ENCODE results near the gene MYO5B.

Gene MYO5B

DNA sequence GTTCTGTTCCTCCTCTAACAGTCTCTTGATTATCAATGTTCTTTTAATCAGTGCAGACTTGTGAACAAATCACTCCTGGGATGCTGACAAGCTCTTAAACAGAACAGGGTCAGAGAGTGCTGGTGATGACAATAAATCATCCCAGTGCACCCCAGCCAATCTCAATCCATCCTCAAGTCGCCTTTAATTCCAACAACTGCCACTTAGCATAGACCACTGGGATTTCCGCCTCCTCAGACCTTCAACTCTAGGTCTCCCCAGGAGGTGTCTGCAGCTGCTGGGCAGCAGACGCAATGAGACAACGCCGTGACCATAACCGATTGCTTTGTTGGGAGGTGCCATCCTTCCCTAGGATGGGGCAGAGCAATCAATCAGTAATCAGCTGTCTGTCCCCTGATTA is 197.4 kb downstream of the MYO5B start:
- Histone ChIP-seq H3K27me3 (ENCODE audit: control insufficient read depth, low read length) (peaks cover 12% of the 10 kb centered on the region; the same call in 1 of the 2 replicates), H3K4me1 (ENCODE audit: control insufficient read depth, low read length) (no peaks in the 10 kb centered on the region), H3K79me2 (ENCODE audit: control insufficient read depth, low read length) (no peaks in the 10 kb centered on the region), H3K36me3 (ENCODE audit: control insufficient read depth, low read length) (no peaks in the 10 kb centered on the region), H3K4me3 (ENCODE audit: low read length) (no peak overlapping the region), H4K20me1 (ENCODE audit: control insufficient read depth, insufficient read depth, low read depth, low read length) (no peaks in the 10 kb centered on the region), H3K9me3 (ENCODE audit: control insufficient read depth, insufficient read depth, low read length) (no peaks in the 10 kb centered on the region), H3K9me2 (replicated peaks; ENCODE audit: control insufficient read depth, low read length) (no peaks in the 10 kb centered on the region), H3K27ac (ENCODE audit: low read depth, low read length) (no peak overlapping the region), H3K4me2 (ENCODE audit: low read length) (no peak overlapping the region), H3F3A (ENCODE audit: control insufficient read depth, insufficient read depth) (no peaks in the 10 kb centered on the region)
- no peak for TF ChIP-seq EZH2phosphoT487 (IDR thresholded peaks at IDR 0.05; ENCODE audit: borderline replicate concordance, low read length)
- TF ChIP-seq, protein P1, sequence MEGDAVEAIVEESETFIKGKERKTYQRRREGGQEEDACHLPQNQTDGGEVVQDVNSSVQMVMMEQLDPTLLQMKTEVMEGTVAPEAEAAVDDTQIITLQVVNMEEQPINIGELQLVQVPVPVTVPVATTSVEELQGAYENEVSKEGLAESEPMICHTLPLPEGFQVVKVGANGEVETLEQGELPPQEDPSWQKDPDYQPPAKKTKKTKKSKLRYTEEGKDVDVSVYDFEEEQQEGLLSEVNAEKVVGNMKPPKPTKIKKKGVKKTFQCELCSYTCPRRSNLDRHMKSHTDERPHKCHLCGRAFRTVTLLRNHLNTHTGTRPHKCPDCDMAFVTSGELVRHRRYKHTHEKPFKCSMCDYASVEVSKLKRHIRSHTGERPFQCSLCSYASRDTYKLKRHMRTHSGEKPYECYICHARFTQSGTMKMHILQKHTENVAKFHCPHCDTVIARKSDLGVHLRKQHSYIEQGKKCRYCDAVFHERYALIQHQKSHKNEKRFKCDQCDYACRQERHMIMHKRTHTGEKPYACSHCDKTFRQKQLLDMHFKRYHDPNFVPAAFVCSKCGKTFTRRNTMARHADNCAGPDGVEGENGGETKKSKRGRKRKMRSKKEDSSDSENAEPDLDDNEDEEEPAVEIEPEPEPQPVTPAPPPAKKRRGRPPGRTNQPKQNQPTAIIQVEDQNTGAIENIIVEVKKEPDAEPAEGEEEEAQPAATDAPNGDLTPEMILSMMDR (IDR thresholded peaks at IDR 0.05; ENCODE audit: low read depth, low read length, poor library complexity, severe bottlenecking): no peak

DNA sequence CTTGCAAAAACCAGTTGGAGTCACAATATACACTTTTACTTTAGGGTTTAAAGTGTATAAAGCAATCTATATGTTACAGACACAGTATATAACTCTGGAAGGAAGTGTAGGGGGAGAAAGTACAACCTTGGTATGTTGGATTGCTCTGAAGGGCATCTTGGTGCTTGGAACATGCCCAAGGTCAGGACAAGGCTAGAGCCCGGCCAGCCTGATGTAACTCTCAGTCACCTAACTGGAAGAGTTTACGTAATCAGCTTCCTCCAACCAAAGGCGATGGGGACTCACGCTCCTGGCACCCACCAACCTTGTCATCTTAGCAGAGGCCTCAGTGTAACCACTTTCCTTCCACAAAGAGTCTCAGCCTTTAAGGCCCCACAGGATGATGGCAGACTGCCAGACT is 200.5 kb downstream of the MYO5B start:
- Histone ChIP-seq H3F3A (ENCODE audit: control insufficient read depth, insufficient read depth) (no peaks in the 10 kb centered on the region), H3K27ac (ENCODE audit: low read depth, low read length) (no peak overlapping the region), H3K27me3 (ENCODE audit: control insufficient read depth, low read length) (peaks cover 11% of the 10 kb centered on the region; the same call in 1 of the 2 replicates), H3K4me1 (ENCODE audit: control insufficient read depth, low read length) (no peaks in the 10 kb centered on the region), H4K20me1 (ENCODE audit: control insufficient read depth, insufficient read depth, low read depth, low read length) (no peaks in the 10 kb centered on the region), H3K36me3 (ENCODE audit: control insufficient read depth, low read length) (no peaks in the 10 kb centered on the region), H3K9me2 (replicated peaks; ENCODE audit: control insufficient read depth, low read length) (no peaks in the 10 kb centered on the region), H3K9me3 (ENCODE audit: control insufficient read depth, insufficient read depth, low read length) (no peaks in the 10 kb centered on the region), H3K79me2 (ENCODE audit: control insufficient read depth, low read length) (no peaks in the 10 kb centered on the region), H3K4me3 (ENCODE audit: low read length) (no peak overlapping the region), H3K4me2 (ENCODE audit: low read length) (no peak overlapping the region)
- TF ChIP-seq, protein P1 (IDR thresholded peaks at IDR 0.05; ENCODE audit: low read depth, low read length, poor library complexity, severe bottlenecking): no peak

DNA sequence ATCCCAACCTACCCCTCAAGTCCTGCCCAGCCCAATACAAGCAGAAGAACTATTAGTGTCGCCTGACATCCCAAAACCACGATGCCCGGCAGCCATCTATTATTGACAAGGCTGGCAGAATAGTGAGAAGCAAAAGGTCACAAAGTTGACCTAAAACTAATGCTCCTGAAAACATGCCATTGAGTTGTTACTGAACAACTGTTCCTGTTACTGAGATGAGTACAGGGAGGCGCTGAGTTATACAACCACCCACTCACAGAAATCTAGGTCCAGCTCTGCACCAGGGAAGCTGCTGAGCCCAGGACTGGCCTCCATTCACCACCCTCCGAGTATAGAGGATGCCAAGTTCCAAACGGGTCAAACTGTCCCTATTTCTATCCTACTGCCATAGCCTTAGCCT is 201.6 kb downstream of the MYO5B start:
- Histone ChIP-seq H3K79me2 (ENCODE audit: control insufficient read depth, low read length) (no peaks in the 10 kb centered on the region), H3F3A (ENCODE audit: control insufficient read depth, insufficient read depth) (no peaks in the 10 kb centered on the region), H3K4me2 (ENCODE audit: low read length) (no peak overlapping the region), H3K27ac (ENCODE audit: low read depth, low read length) (no peak overlapping the region), H4K20me1 (ENCODE audit: control insufficient read depth, insufficient read depth, low read depth, low read length) (no peaks in the 10 kb centered on the region), H3K4me3 (ENCODE audit: low read length) (no peak overlapping the region), H3K27me3 (ENCODE audit: control insufficient read depth, low read length) (peaks cover 11% of the 10 kb centered on the region; the same call in 1 of the 2 replicates), H3K36me3 (ENCODE audit: control insufficient read depth, low read length) (no peaks in the 10 kb centered on the region), H3K9me2 (replicated peaks; ENCODE audit: control insufficient read depth, low read length) (no peaks in the 10 kb centered on the region), H3K4me1 (ENCODE audit: control insufficient read depth, low read length) (no peaks in the 10 kb centered on the region), H3K9me3 (ENCODE audit: control insufficient read depth, insufficient read depth, low read length) (no peaks in the 10 kb centered on the region)
- TF ChIP-seq, protein P1 (IDR thresholded peaks at IDR 0.05; ENCODE audit: low read depth, low read length, poor library complexity, severe bottlenecking): no peak
- TF ChIP-seq EZH2phosphoT487 (IDR thresholded peaks at IDR 0.05; ENCODE audit: borderline replicate concordance, low read length): no peak

DNA sequence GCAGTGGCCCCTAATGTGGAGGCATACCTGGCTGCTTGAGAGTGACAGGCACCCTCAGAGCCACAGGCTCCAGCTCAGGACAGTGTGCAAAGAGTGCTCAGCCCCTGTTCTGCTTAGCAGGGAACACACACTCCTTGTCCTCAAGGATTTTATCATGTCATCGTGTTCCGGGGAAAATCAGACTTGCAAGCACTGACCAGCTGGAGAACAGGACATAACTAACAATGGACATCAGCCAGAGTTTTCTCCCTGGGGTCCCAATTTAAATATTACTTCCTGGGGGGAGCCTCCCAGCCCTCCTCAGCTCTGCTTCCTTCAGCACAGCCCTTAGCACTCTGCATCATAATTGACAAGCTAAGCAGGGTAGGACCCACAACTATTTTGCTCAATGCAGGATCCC is 206.2 kb downstream of the MYO5B start:
- Histone ChIP-seq H3K79me2 (ENCODE audit: control insufficient read depth, low read length) (no peaks in the 10 kb centered on the region), H3F3A (ENCODE audit: control insufficient read depth, insufficient read depth) (no peaks in the 10 kb centered on the region), H3K36me3 (ENCODE audit: control insufficient read depth, low read length) (no peaks in the 10 kb centered on the region), H3K27ac (ENCODE audit: low read depth, low read length) (no peak overlapping the region), H3K9me3 (ENCODE audit: control insufficient read depth, insufficient read depth, low read length) (no peaks in the 10 kb centered on the region), H3K4me3 (ENCODE audit: low read length) (no peak overlapping the region), H3K27me3 (ENCODE audit: control insufficient read depth, low read length) (peaks cover 13% of the 10 kb centered on the region; the same call in 1 of the 2 replicates), H3K4me2 (ENCODE audit: low read length) (no peak overlapping the region), H4K20me1 (ENCODE audit: control insufficient read depth, insufficient read depth, low read depth, low read length) (no peaks in the 10 kb centered on the region), H3K9me2 (replicated peaks; ENCODE audit: control insufficient read depth, low read length) (no peaks in the 10 kb centered on the region), H3K4me1 (ENCODE audit: control insufficient read depth, low read length) (no peaks in the 10 kb centered on the region)
- TF ChIP-seq EZH2phosphoT487 (IDR thresholded peaks at IDR 0.05; ENCODE audit: borderline replicate concordance, low read length): no peak
- TF ChIP-seq, protein P1 (IDR thresholded peaks at IDR 0.05; ENCODE audit: low read depth, low read length, poor library complexity, severe bottlenecking): no peak

Measured in DOHH2 (cell line).